Right atrium auricular region (tissue), 2 donors: ENCODE results near the gene CYP2E1. TPM values are rescaled to one million over a fixed set of nuclear protein-coding genes. Genes with fewer than 3 reads are reported as not detected.

Experiments used
- DNase-seq: peaks from one replicate; pipeline ENCODE4 v3.0.0-alpha.2; 2019; ENCODE audit warnings: low spot score
- H3K27ac ChIP-seq, 2 donors: fragments of 200-600 bp; sonication (generic); 1 replicate in 1 of 2; 2 replicates in 1 of 2; pipeline ENCODE4 v1.5.1; 2016 to 2019
- H3K27me3 ChIP-seq, 2 donors: fragments of 200-600 bp; sonication (generic); one replicate each; pipeline versions ENCODE4 v1.5.1 to v1.6.0; 2017 to 2019
- H3K36me3 ChIP-seq: fragments of 200-600 bp; sonication (generic); one replicate; pipeline ENCODE4 v1.5.1; 2016
- H3K4me1 ChIP-seq, 2 donors: fragments of 200-600 bp; sonication (generic); one replicate each; pipeline versions ENCODE4 v1.5.1 to v1.6.0; 2017 to 2019
- H3K4me3 ChIP-seq, 2 donors: fragments of 200-600 bp; sonication (generic); 1 replicate in 1 of 2; 2 replicates in 1 of 2; pipeline ENCODE4 v1.5.1; 2017 to 2019; ENCODE audit warnings: mild to moderate bottlenecking in 1 of 2, moderate library complexity in 1 of 2
- H3K9me3 ChIP-seq, 2 donors: fragments of 200-600 bp; sonication (generic); one replicate each; pipeline ENCODE4 v1.5.1; 2019
- CTCF ChIP-seq, 2 donors: fragments of 200-600 bp; sonication (generic); IDR thresholded peaks; one replicate each; pipeline ENCODE4 v1.5.1; 2019; ENCODE audit warnings: antibody characterized with exemption in 2 of 2
- total RNA-seq, 2 donors: library from RNA; depleted of rRNA; stranded (reverse); fragments of >200 nt; gene quantifications; one replicate each; pipeline ENCODE4 v1.1.0, GENCODE V29; 2016

The CYP2E1 gene
- total RNA-seq, 2 donors from 2014 or later, result 0.79 to 2.9 TPM

DNA sequence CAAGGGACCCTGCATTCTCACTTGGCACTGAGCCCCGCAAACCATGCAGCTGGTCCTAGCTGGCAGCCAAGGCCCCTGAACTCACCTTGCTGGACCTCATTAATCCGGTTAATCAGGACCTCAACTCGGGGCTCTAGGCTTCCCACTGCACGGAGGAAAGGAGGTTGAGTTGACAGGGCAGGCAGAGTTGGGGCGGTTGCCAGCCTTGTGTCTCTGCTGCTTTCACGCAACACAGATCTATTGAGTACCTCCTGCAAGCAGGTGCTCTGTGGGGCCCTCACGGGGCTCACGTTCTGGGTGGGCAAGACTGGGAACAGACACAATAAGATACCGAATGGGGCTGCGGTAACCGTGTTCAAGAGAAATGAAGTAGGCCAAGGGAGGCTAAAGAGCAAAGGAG is 32.1 kb downstream of the CYP2E1 start:
- Histone ChIP-seq H3K27me3 (no peaks in the 10 kb centered on the region), H3K4me1 (no peaks in the 10 kb centered on the region), H3K36me3 (no peaks in the 10 kb centered on the region), H3K27ac (no peak overlapping the region), H3K4me3 (no peak overlapping the region), H3K9me3 (no peaks in the 10 kb centered on the region)
- DNase-seq, result no peak
- TF ChIP-seq CTCF (IDR thresholded peaks at IDR 0.05), result no peak

- Histone ChIP-seq H3K9me3 (peaks cover 0 to 9% of the 10 kb centered on the region in 2 donors), H3K36me3 (no peaks in the 10 kb centered on the region), H3K27ac (no peak overlapping the region), H3K27me3 (no peaks in the 10 kb centered on the region), H3K4me3 (no peak overlapping the region), H3K4me1 (no peaks in the 10 kb centered on the region)
- DNase-seq, result no peak
- TF ChIP-seq CTCF (IDR thresholded peaks at IDR 0.05), result no peak
Observed at GRCh38 chr10:133564816-133565215, 37.7 kb downstream of the CYP2E1 start.

GRCh38 chr10:133565441-133566294 is 38.5 kb downstream of the CYP2E1 start, which contains the start of gene SYCE1:
Gene SYCE1, minus strand, starts transcription at chr10:133565583. Its CDS starts 54 bp downstream, at chr10:133565529.
- H3K36me3 ChIP-seq, result no peaks in the 10 kb centered on the region
- H3K4me3 ChIP-seq, result no peak within 1 kb of the TSS
- no peak for TF ChIP-seq CTCF (IDR thresholded peaks at IDR 0.05)
- H3K27ac ChIP-seq, result no peak within 1 kb of the TSS
- H3K4me1 ChIP-seq, result no peaks in the 10 kb centered on the region
- peaks cover 0 to 9% of the 10 kb centered on the region in 2 donors for H3K9me3 ChIP-seq
- no peak for DNase-seq
- H3K27me3 ChIP-seq, result no peaks in the 10 kb centered on the region

DNA sequence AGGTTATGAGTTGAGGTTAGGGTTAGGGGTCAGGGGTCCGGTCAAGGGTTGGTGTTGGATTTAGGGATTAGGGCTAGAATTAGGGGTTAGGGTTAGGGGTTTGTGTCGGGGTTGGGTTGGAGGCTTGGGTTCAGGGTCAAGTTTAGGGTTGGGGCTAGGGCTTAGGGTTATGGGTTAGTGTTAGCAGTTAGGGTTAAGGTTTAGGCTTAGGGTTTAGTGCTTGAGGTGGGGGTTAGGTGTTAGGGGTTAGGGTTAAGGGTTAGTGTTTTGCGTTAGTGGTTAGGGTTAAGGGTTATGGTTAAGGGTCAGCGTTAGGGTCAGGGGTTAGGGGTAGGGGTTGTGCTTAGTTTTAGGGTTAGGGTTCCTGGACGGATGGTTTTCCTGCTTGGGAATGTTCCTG is 40.0 kb downstream of the CYP2E1 start:
- DNase-seq, result no peak
- H3K9me3 ChIP-seq, result peaks cover 0 to 9% of the 10 kb centered on the region in 2 donors
- no peaks in the 10 kb centered on the region for H3K27me3 ChIP-seq
- H3K27ac ChIP-seq, result no peak overlapping the region
- H3K4me1 ChIP-seq, result no peaks in the 10 kb centered on the region
- no peak for TF ChIP-seq CTCF (IDR thresholded peaks at IDR 0.05)
- H3K36me3 ChIP-seq, result no peaks in the 10 kb centered on the region
- no peak overlapping the region for H3K4me3 ChIP-seq

DNA sequence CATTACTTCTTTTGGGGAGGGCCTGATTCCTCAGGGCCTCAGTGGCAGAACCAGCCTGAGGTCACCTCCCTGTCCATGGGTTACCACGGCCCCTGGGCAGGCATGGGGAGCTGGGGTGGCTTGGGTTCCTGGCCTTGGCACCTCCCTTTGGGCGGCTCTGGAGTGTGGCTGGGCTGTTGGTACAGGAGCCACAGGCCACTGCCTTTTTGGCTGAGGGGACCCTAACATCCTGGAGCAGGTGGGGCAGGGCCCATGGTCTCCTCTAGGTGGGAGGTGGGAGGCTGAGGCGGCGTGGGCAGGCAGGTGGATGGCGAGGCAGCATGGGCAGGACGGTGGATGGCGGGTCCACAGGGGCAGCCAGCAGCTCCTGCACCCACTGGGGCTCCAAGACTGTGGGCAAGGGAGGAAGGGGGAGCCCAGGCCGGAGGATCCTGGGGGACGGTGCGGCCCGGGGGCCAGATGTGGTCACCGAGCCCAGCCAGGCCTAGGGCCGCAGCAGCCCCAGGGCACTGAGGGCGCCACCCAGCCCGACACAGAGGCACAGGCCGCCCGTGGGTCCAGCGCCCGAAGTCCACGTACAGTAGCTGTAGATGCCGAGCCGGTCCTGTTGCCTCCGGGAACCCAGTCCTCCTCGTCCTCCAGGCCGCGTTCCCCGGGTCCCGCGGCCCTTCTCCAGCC is 40.6 kb downstream of the CYP2E1 start:
- Histone ChIP-seq H3K4me3 (no peak overlapping the region), H3K4me1 (no peaks in the 10 kb centered on the region), H3K27me3 (no peaks in the 10 kb centered on the region), H3K9me3 (peaks cover under 1 to 13% of the 10 kb centered on the region in 2 donors), H3K36me3 (no peaks in the 10 kb centered on the region), H3K27ac (no peak overlapping the region)
- TF ChIP-seq CTCF (IDR thresholded peaks at IDR 0.05), result no peak
- no peak for DNase-seq
